HG03442 (cell line): ENCODE data around the gene MAX.
"Not testable (repeated sequence)": the region's sequence is repeated elsewhere in the genome, so short reads cannot be mapped to it uniquely, and the experiment has no call there.

Experiments used
- ATAC-seq: cut with Tn5 transposase; IDR thresholded peaks from one replicate; pipeline ENCODE4 v1.9.1; 2021; ENCODE audit warnings: mild to moderate bottlenecking, moderate library complexity; ENCODE audit not compliant: unreplicated experiment

Gene MAX

DNA sequence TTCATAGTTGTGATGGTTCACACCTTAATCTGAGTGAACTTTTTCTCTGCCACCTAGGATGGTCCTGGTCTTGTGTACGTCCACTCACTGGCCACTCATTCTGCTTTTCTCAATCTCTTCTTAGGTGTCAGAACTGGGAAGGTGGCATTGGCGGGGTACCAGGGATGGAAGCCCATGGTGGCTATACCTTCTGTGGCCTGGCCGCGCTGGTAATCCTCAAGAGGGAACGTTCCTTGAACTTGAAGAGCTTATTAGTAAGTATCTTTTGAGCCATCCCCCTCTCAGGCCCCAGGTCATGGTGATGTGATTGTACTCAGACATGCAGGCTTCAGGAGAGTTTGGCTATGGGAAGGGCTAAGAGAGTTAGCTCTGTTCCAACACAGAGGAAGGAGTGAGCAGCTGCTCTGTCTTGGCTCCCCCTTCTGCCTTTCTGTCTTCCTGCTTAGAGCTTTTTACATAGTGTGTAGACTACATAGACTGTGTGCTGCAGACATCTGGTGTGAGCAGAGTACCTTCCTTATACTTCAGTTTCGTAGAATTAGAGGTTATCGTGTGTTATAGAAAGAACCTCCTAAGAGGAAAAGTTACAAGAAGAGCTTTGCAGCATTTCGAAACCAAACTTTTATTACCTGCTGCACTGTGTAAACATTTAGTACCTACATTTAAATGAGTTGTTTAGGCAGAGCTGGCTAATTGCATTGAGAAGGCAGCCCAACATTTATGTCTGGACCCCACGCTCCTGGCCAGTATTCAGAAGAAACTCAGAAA is 61.5 kb downstream of the MAX start:
- no peak for ATAC-seq

DNA sequence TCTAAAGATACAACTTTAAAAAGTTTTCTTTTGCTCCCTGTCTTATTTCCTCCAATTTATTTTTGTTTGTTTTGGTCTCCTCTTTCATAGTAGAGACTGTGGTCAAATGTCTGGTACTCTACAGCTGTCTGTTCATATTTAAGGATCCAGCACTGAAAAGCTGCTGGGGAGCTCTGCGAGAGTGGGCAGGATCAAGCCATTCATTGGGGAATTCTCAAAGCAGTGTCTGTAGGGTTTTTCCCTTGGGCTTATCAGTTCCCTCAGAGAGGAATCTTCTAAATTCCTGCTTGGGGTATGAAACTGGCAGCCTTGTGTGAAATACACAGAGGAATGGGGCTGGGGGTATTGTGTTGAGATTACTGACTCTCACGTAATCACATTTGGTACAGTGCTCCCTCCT is 63.4 kb downstream of the MAX start:
- no peak for ATAC-seq

DNA sequence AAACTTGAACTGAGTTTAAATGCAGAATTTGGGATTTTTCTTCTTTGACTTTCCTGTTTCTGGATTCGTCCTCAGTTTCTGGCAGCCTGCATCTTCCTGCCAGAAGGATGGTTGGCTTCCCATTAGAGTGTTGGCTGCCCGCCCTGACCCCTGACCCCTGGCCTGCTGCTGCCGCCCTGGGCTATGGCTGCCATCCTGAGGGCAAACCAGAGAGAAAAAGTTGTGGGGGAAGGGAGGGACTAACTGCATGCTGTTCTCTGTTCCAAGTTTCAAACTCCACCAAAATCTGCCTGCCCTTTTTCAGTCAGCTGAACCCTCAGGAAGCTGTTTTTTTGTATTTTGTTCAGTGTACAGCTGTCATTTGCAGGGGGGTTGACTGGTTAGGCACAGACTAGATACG is 67.3 kb downstream of the MAX start:
- no peak for ATAC-seq

DNA sequence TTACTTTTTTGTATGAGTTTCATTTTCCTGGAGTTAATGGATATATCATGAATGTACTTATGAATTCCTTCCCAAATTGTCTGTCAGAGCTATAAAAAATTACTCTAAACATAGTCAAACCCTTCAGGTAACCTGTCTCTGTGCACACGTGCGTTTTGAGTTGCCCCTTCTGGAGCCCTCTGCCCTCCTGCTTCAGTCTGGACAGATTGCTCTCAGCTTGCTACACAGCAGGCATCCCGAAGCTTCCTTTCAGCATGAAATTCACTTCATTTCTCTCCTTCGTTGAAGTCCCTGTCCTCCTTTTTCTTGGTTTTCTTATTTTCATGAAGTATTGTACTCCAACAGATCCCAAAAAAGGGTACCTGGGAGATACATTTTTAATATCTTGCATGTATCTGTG is 68.3 kb downstream of the MAX start:
- no peak for ATAC-seq

DNA sequence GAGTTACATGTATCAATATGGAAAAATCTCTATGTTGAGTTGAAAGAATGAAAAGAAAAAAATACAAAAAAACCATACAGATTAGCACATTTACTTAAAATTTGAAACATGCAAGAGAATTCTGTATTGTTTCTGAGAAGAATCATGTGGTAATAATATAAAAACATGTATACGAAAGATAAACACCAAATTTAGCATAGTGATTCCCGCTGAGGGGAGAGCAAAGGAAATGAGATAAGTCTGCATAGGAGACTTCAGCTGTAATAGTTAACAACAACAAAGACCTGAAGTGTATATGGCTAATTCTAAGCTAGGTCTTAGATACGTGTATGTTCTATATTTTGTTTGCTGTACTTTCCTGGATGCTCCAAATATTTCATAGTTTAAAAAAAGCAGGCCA is 69.1 kb downstream of the MAX start:
- ATAC-seq = no peak

DNA sequence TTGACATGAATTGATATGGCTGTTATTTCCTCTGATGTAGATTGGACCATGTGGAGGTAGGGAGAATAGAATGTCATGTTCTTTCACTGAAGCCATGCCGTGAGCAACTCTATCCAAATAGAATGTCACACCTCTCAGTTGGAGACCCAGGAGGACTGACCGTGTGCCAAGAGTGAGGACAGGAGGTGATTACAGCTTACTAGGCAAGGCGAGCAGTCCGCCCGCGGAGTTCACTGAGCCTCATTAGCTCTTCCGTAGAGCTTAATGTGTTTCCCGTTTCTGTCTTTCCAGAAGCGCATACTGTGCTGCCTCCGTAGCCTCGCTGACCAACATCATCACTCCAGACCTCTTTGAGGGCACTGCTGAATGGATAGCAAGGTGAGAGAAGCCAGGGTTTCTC is 70.0 kb downstream of the MAX start:
- no peak for ATAC-seq

DNA sequence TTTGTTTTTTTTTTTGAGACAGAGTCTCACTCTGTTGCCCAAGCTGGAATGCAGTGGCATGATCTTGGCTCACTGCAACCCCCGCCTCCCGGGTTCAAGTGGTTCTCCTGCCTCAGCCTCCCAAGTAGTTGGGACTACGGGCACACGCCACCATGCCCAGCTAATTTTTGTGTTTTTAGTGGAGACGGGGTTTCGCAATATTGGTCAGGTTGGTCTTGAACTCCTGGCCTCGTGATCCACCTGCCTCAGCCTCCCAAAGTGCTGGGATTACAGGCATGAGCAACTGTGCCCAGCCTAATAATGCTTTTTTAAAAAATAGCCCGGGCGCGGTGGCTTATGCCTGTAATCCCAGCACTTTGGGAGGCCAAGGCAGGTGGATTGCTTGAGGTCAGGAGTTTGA is 71.0 kb downstream of the MAX start:
- ATAC-seq = not testable (repeated sequence)

DNA sequence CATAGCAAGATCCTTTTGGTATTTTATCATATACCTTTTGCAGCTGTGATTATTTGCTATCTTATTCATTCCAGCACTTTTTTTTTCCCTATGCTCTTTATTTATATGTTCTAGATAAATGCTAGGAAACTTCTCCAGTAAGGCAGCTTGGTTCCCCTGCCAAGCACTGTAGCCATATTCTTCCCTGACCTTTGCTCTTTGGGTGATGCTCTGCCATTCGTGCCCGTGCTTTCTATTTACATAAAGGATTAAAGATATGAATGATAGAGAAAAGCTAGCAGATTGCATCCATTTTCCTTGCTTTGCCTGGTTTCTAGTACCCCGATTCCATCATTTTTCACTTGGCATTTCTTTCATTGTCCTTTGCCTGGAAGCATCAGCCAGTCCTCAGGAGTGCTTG is 73.4 kb downstream of the MAX start:
- ATAC-seq = no peak

DNA sequence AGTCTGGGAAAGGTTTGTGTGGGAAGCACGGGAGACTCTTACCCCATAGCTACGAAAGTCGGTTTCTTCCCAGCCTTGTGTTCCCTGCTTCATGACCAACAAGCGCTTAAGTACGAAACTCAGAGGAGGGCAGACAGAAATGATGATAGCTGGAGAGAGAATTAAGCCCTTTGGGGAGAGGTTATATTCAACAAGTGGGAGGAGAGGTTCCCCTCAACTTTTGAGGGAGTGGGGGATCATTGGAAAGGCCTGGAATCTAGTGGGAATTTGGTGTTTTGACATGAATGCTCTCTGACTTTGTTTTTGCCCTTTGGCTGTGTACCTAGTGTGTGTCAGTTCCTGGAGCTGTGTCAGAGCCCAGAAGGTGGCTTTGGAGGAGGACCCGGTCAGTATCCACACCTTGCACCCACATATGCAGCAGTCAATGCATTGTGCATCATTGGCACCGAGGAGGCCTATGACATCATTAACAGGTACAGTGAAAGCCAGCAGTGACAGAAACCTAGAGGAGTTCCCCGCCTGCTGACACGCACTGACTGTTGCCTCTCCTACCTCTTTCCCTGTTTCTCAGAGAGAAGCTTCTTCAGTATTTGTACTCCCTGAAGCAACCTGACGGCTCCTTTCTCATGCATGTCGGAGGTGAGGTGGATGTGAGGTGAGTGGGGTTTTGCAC is 75.1 kb downstream of the MAX start:
- ATAC-seq = no peak

DNA sequence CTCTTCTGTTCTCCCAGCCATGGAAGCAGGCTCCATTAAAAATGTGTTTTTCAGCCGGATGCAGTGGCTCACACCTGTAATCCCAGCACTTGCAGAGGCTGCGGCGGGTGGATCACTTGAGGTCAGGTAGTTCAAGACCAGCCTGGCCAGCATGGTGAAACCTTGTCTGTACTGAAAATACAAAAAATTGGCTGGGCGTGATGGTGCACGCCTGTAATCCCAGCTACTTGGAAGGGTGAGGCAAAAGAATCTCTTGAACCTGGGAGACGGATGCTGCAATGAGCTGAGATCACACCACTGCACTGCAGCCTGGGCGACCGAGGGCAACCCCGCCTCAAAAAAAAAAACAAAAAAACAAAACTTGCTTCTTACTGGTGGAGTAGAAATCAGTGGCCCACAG is 75.8 kb downstream of the MAX start:
- ATAC-seq = no peak

DNA sequence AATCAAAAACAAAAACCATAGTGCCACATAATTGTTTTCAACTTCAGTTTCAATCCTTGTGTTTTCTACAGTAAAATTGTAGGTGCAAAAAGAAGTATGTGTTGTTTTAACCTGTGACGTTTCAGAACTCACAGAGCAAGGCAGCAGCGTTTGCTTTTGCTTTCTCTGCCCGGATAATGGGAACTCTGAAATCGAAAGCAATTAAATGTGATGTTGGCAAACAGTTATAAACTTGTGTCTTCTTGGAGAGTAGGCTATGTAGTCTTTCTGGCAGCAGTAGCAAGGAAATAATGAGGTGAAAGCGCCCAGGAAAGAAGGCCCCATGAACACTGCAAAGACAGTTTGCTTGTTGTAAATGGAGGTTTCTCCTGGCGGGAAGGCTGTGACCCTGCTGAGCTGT is 76.5 kb downstream of the MAX start:
- no peak for ATAC-seq
